ENCODE results near the gene GJC1.
"Not testable (repeated sequence)": the region's sequence is repeated elsewhere in the genome, so short reads cannot be mapped to it uniquely, and the experiment has no call there.

Gene GJC1

GRCh38 chr17:44759086-44759915, 70.8 kb downstream of the GJC1 start:
- DNase-seq (ENCODE audit: low read depth) = no peak

- no peak for DNase-seq (ENCODE audit: low read depth)
These were observed 71.5 kb downstream of the GJC1 start, which contains the start of gene ADAM11 for GRCh38 chr17:44758414-44759085. Gene ADAM11, plus strand, starts transcription at chr17:44758988. Its CDS starts 212 bp downstream, at chr17:44759200.

- DNase-seq (ENCODE audit: low read depth) = no peak
These were observed 72.1 kb downstream of the GJC1 start for GRCh38 chr17:44757918-44758413.

GRCh38 chr17:44757045-44757917, 72.8 kb downstream of the GJC1 start:
- DNase-seq (ENCODE audit: low read depth) = no peak

GRCh38 chr17:44755180-44755579, 74.9 kb downstream of the GJC1 start:
- not testable (repeated sequence) for DNase-seq (ENCODE audit: low read depth)

- no peak for DNase-seq (ENCODE audit: low read depth)
These were observed 75.8 kb downstream of the GJC1 start for GRCh38 chr17:44754276-44754675.

- DNase-seq (ENCODE audit: low read depth) = no peak
These were observed 76.9 kb downstream of the GJC1 start for GRCh38 chr17:44752953-44753861.

GRCh38 chr17:44751806-44752205, 78.3 kb downstream of the GJC1 start:
- DNase-seq (ENCODE audit: low read depth) = no peak

- no peak for DNase-seq (ENCODE audit: low read depth)
These were observed 78.8 kb downstream of the GJC1 start for GRCh38 chr17:44751331-44751730.

- DNase-seq (ENCODE audit: low read depth) = no peak
These were observed 80.1 kb downstream of the GJC1 start for GRCh38 chr17:44749980-44750318.

GRCh38 chr17:44749076-44749979, 80.8 kb downstream of the GJC1 start:
- no peak for DNase-seq (ENCODE audit: low read depth)
